HepG2 (cell line): ENCODE measurements around the gene NEU4. TPM values are rescaled to one million over a fixed set of nuclear protein-coding genes. Genes with fewer than 3 reads are reported as not detected.

Experiments
- DMAP1 ChIP-seq: IDR thresholded peaks from 2 replicates; pipeline ENCODE4 v1.6.1; 2016
- FOSL2 ChIP-seq: sonication (generic); formaldehyde crosslinking; IDR thresholded peaks from 2 replicates; pipeline ENCODE4 v1.4.0; 2020; ENCODE audit warnings: missing genetic modification reagents
- JARID2 ChIP-seq: sonication (generic); formaldehyde crosslinking; IDR thresholded peaks from 2 replicates; pipeline ENCODE4 v1.8.1; 2023; ENCODE audit warnings: missing genetic modification reagents, inconsistent platforms; ENCODE audit not compliant: insufficient replicate concordance
- NFIC ChIP-seq: IDR thresholded peaks from 2 replicates; pipeline ENCODE4 v1.6.1; 2012; ENCODE audit warnings: mild to moderate bottlenecking, low read length, inconsistent platforms
- NR2F1 ChIP-seq, 2 experiments: fragments of 450-650 bp in 1 of 2; formaldehyde crosslinking in 1 of 2; IDR thresholded peaks; 2 replicates each; pipeline versions ENCODE4 v1.5.0 to v1.6.1; 2016 to 2020; ENCODE audit warnings: mild to moderate bottlenecking in 1 of 2, missing compliant biosample characterization in 1 of 2, missing genetic modification reagents in 1 of 2, moderate library complexity in 1 of 2
- PHF5A ChIP-seq: IDR thresholded peaks from one replicate; pipeline ENCODE4 v1.6.1; 2018; ENCODE audit warnings: low read depth, missing genetic modification reagents; ENCODE audit not compliant: unreplicated experiment
- RARA ChIP-seq: IDR thresholded peaks from 2 replicates; pipeline ENCODE4 v1.6.1; 2016; ENCODE audit warnings: missing genetic modification reagents, missing compliant biosample characterization
- RXRA ChIP-seq: sonication (generic); formaldehyde crosslinking; IDR thresholded peaks from 2 replicates; pipeline ENCODE4 v1.5.1; 2020; ENCODE audit warnings: missing genetic modification reagents
- TCF7L2 ChIP-seq: IDR thresholded peaks from 2 replicates; pipeline ENCODE4 v1.6.1; 2011; ENCODE audit warnings: mild to moderate bottlenecking, low read depth, low read length, moderate library complexity
- TP53 ChIP-seq: sonication (generic); formaldehyde crosslinking; conservative IDR thresholded peaks from 2 replicates; pipeline ENCODE4 v1.4.0; 2020; ENCODE audit warnings: missing genetic modification reagents
- ZMYM2 ChIP-seq: sonication (generic); formaldehyde crosslinking; IDR thresholded peaks from 2 replicates; pipeline ENCODE4 v1.8.0; 2022; ENCODE audit warnings: mild to moderate bottlenecking, missing genetic modification reagents
- ZNF138 ChIP-seq: sonication (generic); formaldehyde crosslinking; IDR thresholded peaks from 2 replicates; pipeline ENCODE4 v1.5.0; 2020; ENCODE audit warnings: mild to moderate bottlenecking, low read depth, missing genetic modification reagents
- ZNF256 ChIP-seq: sonication (generic); formaldehyde crosslinking; conservative IDR thresholded peaks from 2 replicates; pipeline ENCODE4 v1.4.0; 2020; ENCODE audit warnings: missing genetic modification reagents
- ZNF3 ChIP-seq: IDR thresholded peaks from 2 replicates; pipeline ENCODE4 v1.7.0; 2017; ENCODE audit warnings: inconsistent platforms
- ZSCAN20 ChIP-seq: sonication (generic); formaldehyde crosslinking; IDR thresholded peaks from 2 replicates; pipeline ENCODE4 v1.4.0; 2020; ENCODE audit warnings: missing genetic modification reagents, mild to moderate bottlenecking, borderline replicate concordance
- polyA plus RNA-seq, 8 experiments: library from polyadenylated mRNA; depleted of rRNA in 3 of 8; stranded (reverse) in 7 of 8; unstranded in 1 of 8; fragments of >200 nt; fragmentation: Illumina TruSeq in 4 of 8; extraction: Trizol in 4 of 8; gene quantifications; 2 replicates each; pipeline versions ENCODE4 v1.2.1 to v1.2.3, GENCODE V29; 2011 to 2016; ENCODE audit warnings: low read depth in 4 of 8, missing spikeins in 1 of 8, mixed read lengths in 1 of 8; ENCODE audit not compliant: insufficient read depth in 1 of 8
- total RNA-seq, 5 experiments: library from RNA; depleted of rRNA; stranded (reverse); fragments of >200 nt; fragmentation: Illumina TruSeq; extraction: Trizol; gene quantifications; 2 replicates each; pipeline ENCODE4 v1.2.3, GENCODE V29; 2016; ENCODE audit warnings: low read depth in 1 of 5
- TF ChIP-seq, protein P1 (sequence below): sonication (generic); formaldehyde crosslinking; IDR thresholded peaks from 2 replicates; pipeline ENCODE4 v1.5.0; 2020; ENCODE audit warnings: missing genetic modification reagents
- TF ChIP-seq, protein P2 (sequence below): sonication (generic); formaldehyde crosslinking; conservative IDR thresholded peaks from 2 replicates; pipeline ENCODE4 v1.8.0; 2022; ENCODE audit warnings: low read depth, missing genetic modification reagents
- TF ChIP-seq, protein P3 (sequence below): sonication (generic); formaldehyde crosslinking; IDR thresholded peaks from 2 replicates; pipeline ENCODE4 v1.4.0; 2020; ENCODE audit warnings: missing genetic modification reagents, low read depth, mild to moderate bottlenecking, borderline replicate concordance
- TF ChIP-seq, protein P4 (sequence below): sonication (generic); formaldehyde crosslinking; IDR thresholded peaks from 2 replicates; pipeline ENCODE4 v1.8.1; 2023; ENCODE audit warnings: mild to moderate bottlenecking, missing genetic modification reagents, borderline replicate concordance
- TF ChIP-seq, protein P5 (sequence below): IDR thresholded peaks from 2 replicates; pipeline ENCODE4 v1.6.1; 2018; ENCODE audit warnings: missing genetic modification reagents, mild to moderate bottlenecking, missing compliant biosample characterization
- TF ChIP-seq, protein P6 (sequence below): sonication (generic); formaldehyde crosslinking; IDR thresholded peaks from 2 replicates; pipeline ENCODE4 v1.8.0; 2022; ENCODE audit warnings: mild to moderate bottlenecking, missing genetic modification reagents, moderate library complexity
- TF ChIP-seq, protein P7 (sequence below): sonication (generic); formaldehyde crosslinking; IDR thresholded peaks from 2 replicates; pipeline ENCODE4 v1.8.1; 2023; ENCODE audit warnings: mild to moderate bottlenecking, missing genetic modification reagents

The NEU4 gene
- total and polyA plus RNA-seq, 2 of the 13 experiments (the other 11 are each of a cell fraction or from before 2014, with no cell fraction given), result 53.5 to 107 TPM

DNA sequence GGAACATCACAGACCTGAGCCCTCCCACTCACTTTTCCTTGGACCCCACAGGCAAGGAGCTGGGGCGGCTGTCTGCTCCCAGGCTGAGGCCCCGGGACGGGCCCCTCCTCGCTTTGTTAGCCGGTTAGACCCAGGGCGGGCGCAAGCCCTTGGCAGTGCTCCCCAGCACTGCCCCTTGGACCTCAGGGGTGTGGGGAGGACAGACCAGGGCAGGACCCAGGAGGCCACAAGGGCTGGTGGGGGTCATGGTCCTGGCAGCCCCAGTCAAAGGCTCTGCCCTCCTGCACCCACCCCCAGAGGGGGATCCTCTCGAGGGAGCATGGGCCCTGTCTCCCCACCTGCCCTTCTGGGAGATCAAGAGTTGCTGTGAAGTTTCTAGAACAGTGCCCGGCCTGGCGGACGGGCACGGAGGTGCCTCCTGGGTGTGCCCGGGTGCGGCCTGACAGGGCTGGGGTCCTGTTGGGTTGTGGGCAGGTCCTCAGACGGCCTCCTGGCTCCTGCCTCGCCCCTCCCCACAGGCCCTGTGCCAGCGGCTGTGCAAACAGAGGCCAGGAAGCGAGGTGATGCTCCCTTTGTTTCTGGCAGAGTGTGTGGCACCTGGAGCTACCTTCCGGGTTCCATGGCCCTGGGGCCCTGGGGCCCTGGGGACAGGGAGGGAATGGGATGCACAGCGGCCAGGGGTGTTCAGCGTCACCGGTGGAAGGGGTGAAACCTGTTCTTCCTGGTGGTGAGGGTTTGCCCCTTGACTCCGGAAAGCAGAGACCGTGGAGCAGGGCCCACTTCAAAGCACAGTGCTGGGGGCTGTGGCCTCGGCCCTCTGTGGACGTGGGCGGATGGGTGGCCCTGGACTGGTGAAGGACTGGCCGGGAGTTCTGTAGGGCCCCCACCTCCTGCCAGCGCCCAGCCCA lies 35.2 kb upstream of the NEU4 start (continued):
- TF ChIP-seq, protein P1, sequence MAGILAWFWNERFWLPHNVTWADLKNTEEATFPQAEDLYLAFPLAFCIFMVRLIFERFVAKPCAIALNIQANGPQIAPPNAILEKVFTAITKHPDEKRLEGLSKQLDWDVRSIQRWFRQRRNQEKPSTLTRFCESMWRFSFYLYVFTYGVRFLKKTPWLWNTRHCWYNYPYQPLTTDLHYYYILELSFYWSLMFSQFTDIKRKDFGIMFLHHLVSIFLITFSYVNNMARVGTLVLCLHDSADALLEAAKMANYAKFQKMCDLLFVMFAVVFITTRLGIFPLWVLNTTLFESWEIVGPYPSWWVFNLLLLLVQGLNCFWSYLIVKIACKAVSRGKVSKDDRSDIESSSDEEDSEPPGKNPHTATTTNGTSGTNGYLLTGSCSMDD, result no peak
- TF ChIP-seq TP53 (CRISPR knock-in tag), result no peak; the same call in 1 of the 2 replicates
- TF ChIP-seq ZMYM2 (CRISPR knock-in tag), result peak; percentile 22; the same call in 1 of the 2 replicates
- TF ChIP-seq, protein P2, sequence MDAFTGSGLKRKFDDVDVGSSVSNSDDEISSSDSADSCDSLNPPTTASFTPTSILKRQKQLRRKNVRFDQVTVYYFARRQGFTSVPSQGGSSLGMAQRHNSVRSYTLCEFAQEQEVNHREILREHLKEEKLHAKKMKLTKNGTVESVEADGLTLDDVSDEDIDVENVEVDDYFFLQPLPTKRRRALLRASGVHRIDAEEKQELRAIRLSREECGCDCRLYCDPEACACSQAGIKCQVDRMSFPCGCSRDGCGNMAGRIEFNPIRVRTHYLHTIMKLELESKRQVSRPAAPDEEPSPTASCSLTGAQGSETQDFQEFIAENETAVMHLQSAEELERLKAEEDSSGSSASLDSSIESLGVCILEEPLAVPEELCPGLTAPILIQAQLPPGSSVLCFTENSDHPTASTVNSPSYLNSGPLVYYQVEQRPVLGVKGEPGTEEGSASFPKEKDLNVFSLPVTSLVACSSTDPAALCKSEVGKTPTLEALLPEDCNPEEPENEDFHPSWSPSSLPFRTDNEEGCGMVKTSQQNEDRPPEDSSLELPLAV, result no peak
- TF ChIP-seq, protein P3, sequence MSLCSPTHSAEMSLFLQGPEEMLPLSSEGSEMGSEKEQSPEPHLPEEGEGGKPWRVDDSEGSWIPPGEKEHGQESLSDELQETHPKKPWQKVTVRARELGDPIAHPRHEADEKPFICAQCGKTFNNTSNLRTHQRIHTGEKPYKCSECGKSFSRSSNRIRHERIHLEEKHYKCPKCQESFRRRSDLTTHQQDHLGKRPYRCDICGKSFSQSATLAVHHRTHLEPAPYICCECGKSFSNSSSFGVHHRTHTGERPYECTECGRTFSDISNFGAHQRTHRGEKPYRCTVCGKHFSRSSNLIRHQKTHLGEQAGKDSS, result 0 out of 2 replicates have a peak, but pooled peaks have one; percentile 4
- peak; percentile 43; the same call in 1 of the 2 replicates for TF ChIP-seq RARA
- TF ChIP-seq PHF5A (CRISPR knock-in tag), result no peak
- TF ChIP-seq, protein P4, sequence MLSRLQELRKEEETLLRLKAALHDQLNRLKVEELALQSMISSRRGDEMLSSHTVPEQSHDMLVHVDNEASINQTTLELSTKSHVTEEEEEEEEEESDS (CRISPR knock-in tag), result no peak
- no peak for TF ChIP-seq ZNF138
- no peak for TF ChIP-seq TCF7L2
- TF ChIP-seq ZNF3, result no peak
- TF ChIP-seq JARID2 (CRISPR knock-in tag), result no peak
- TF ChIP-seq NR2F1 (CRISPR knock-in tag; IDR thresholded peaks at IDR 0.05), result no peak; a peak in 1 of 4 replicates
- peak; percentile 56 for TF ChIP-seq FOSL2 (CRISPR knock-in tag)
- TF ChIP-seq, protein P5, sequence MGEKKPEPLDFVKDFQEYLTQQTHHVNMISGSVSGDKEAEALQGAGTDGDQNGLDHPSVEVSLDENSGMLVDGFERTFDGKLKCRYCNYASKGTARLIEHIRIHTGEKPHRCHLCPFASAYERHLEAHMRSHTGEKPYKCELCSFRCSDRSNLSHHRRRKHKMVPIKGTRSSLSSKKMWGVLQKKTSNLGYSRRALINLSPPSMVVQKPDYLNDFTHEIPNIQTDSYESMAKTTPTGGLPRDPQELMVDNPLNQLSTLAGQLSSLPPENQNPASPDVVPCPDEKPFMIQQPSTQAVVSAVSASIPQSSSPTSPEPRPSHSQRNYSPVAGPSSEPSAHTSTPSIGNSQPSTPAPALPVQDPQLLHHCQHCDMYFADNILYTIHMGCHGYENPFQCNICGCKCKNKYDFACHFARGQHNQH, result no peak; the same call in 1 of the 2 replicates
- TF ChIP-seq ZSCAN20 (CRISPR knock-in tag), result no peak
- TF ChIP-seq, protein P6, sequence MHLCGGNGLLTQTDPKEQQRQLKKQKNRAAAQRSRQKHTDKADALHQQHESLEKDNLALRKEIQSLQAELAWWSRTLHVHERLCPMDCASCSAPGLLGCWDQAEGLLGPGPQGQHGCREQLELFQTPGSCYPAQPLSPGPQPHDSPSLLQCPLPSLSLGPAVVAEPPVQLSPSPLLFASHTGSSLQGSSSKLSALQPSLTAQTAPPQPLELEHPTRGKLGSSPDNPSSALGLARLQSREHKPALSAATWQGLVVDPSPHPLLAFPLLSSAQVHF (CRISPR knock-in tag), result no peak
- TF ChIP-seq, protein P7, sequence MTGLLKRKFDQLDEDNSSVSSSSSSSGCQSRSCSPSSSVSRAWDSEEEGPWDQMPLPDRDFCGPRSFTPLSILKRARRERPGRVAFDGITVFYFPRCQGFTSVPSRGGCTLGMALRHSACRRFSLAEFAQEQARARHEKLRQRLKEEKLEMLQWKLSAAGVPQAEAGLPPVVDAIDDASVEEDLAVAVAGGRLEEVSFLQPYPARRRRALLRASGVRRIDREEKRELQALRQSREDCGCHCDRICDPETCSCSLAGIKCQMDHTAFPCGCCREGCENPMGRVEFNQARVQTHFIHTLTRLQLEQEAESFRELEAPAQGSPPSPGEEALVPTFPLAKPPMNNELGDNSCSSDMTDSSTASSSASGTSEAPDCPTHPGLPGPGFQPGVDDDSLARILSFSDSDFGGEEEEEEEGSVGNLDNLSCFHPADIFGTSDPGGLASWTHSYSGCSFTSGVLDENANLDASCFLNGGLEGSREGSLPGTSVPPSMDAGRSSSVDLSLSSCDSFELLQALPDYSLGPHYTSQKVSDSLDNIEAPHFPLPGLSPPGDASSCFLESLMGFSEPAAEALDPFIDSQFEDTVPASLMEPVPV (CRISPR knock-in tag), result no peak
- TF ChIP-seq RXRA, result peak; percentile 86
- TF ChIP-seq DMAP1, result peak; percentile 72
- TF ChIP-seq NFIC, result no peak; the same call in 1 of the 2 replicates
- TF ChIP-seq ZNF256 (CRISPR knock-in tag), result no peak
